ENCODE results near the gene GTF3C4. TPM values are rescaled to one million over a fixed set of nuclear protein-coding genes. Genes with fewer than 3 reads are reported as not detected.
A peak's percentile ranks its signal among the peaks of the same experiment; 100 is the strongest.

Gene GTF3C4
- total and polyA plus RNA-seq, 11 donors, result 1.4 to 11.7 (median 8.8) TPM

- TF ChIP-seq CTCF (IDR thresholded peaks at IDR 0.05), result no peak
- TF ChIP-seq POLR2A (IDR thresholded peaks at IDR 0.05), result no peak
- intact Hi-C loops (cut with DNase I), result loop anchor here in 1 of 10 donors (10.0 kb wide), 1 partner anchor 248 kb away; the partner anchor contains the start of gene CFAP77
These were observed 7.9 kb upstream of the GTF3C4 start for GRCh38 chr9:132662152-132662945.

GRCh38 chr9:132663117-132663516, 7.1 kb upstream of the GTF3C4 start:
- no peaks in the 10 kb centered on the region for H3K4me1 ChIP-seq
- DNase-seq (no peak), ATAC-seq (no peak)
- H3K9me3 ChIP-seq, result no peaks in the 10 kb centered on the region
- H3K27me3 ChIP-seq, result no peaks in the 10 kb centered on the region
- 74 to 85% (median 79%) methylated on average over 10 to 11 of the region's 11 CpGs for WGBS, 4 donors
- H3K36me3 ChIP-seq, result peaks cover 0 to 55% (median 41%) of the 10 kb centered on the region in 9 donors
- no peak overlapping the region for H3K4me3 ChIP-seq
- TF ChIP-seq POLR2A (IDR thresholded peaks at IDR 0.05) (no peak), CTCF (IDR thresholded peaks at IDR 0.05) (no peak)
- intact Hi-C loops (cut with DNase I), result loop anchor here in 1 of 10 donors (10.0 kb wide), 1 partner anchor 248 kb away; the partner anchor contains the start of gene CFAP77
- H3K27ac ChIP-seq, result no peak overlapping the region

More at GRCh38 chr9:132662152-132662945, 7.9 kb upstream of the GTF3C4 start:
- H3K27ac ChIP-seq, result no peak overlapping the region
- no peaks in the 10 kb centered on the region for H3K9me3 ChIP-seq
- DNase-seq (no peak), ATAC-seq (no peak)
- no peak overlapping the region for H3K4me3 ChIP-seq
- H3K27me3 ChIP-seq, result no peaks in the 10 kb centered on the region
- no peaks in the 10 kb centered on the region for H3K4me1 ChIP-seq
- peaks cover 0 to 63% (median 48%) of the 10 kb centered on the region in 9 donors for H3K36me3 ChIP-seq
- 84 to 91% (median 88%) methylated on average over 12 of the region's 12 CpGs for WGBS, 4 donors

GRCh38 chr9:132663851-132664250, 6.4 kb upstream of the GTF3C4 start:
- DNase-seq (no peak), ATAC-seq (no peak)
- no peaks in the 10 kb centered on the region for H3K9me3 ChIP-seq
- H3K4me3 ChIP-seq, result no peak overlapping the region
- H3K36me3 ChIP-seq, result peaks cover 0 to 48% (median 33%) of the 10 kb centered on the region in 9 donors
- H3K27me3 ChIP-seq, result no peaks in the 10 kb centered on the region
- TF ChIP-seq POLR2A (IDR thresholded peaks at IDR 0.05) (no peak), CTCF (IDR thresholded peaks at IDR 0.05) (no peak)
- peaks cover 0 to 3% (median under 1%) of the 10 kb centered on the region in 12 donors for H3K4me1 ChIP-seq
- WGBS, 4 donors, result 82 to 94% (median 87%) methylated on average over 2 of the region's 2 CpGs
- intact Hi-C loops (cut with DNase I), result loop anchor here in 1 of 10 donors (10.0 kb wide), 1 partner anchor 249 kb away; the partner anchor contains the start of gene CFAP77
- H3K27ac ChIP-seq, result no peak overlapping the region

- peak overlapping the region; percentile 80 to 100 (median 97) for H3K27ac ChIP-seq
- no peaks in the 10 kb centered on the region for H3K9me3 ChIP-seq
- peak overlapping the region; percentile 61 to 98 (median 88) for H3K4me3 ChIP-seq
- intact Hi-C loops (cut with DNase I), result loop anchor here in 1 of 10 donors (10.0 kb wide), 1 partner anchor 255 kb away; the partner anchor contains the start of gene CFAP77
- ATAC-seq, result peak in 3 of 4 donors; percentile 45 to 66 (median 53)
- peaks cover 0 to 44% (median 27%) of the 10 kb centered on the region in 12 donors for H3K4me1 ChIP-seq
- peak in 2 of 5 donors; percentile 57 to 72 for DNase-seq
- H3K27me3 ChIP-seq, result no peaks in the 10 kb centered on the region
- peaks cover 0 to 5% (median 0%) of the 10 kb centered on the region in 9 donors for H3K36me3 ChIP-seq
- no peak for TF ChIP-seq CTCF (IDR thresholded peaks at IDR 0.05)
- TF ChIP-seq POLR2A (IDR thresholded peaks at IDR 0.05), result no peak
- WGBS, 4 donors, result 0 to 1% (median 0%) methylated on average over 13 of the region's 13 CpGs
These were observed 956 bp upstream of the GTF3C4 start for GRCh38 chr9:132669319-132669697.

Measured in heart left ventricle (tissue), 16 donors.